WTC11 (cell line): Measurements from ENCODE around the gene LRIT3. TPM values are rescaled to one million over a fixed set of nuclear protein-coding genes. Genes with fewer than 3 reads are reported as not detected.
"Not testable (repeated sequence)": the region's sequence is repeated elsewhere in the genome, so short reads cannot be mapped to it uniquely, and the experiment has no call there.

Experiments used
- ATAC-seq: fragments of 200-7000 bp; cut with Tn5 transposase; 2 replicates; pipeline ENCODE4 v1.10.0; 2021; ENCODE audit warnings: mild to moderate bottlenecking, moderate library complexity
- CTCF ChIA-PET: fragments of 300-600 bp; sonication (Branson Sonifier 250); formaldehyde crosslinking; loops from one replicate; lab custom pipeline; 2021; ENCODE audit warnings: antibody characterized with exemption; lab: Charles Lee
- POLR2A ChIA-PET: fragments of 350-600 bp; sonication (Branson Sonifier 250); formaldehyde crosslinking; loops from one replicate; lab custom pipeline; 2021; ENCODE audit warnings: antibody characterized with exemption; lab: Charles Lee
- DNase-seq: peaks from one replicate; pipeline ENCODE4 v3.0.0; 2021; ENCODE audit warnings: low spot score
- H3K27ac Mint-ChIP-seq: 2 replicates; pipeline ENCODE4 v1.8.0; 2021; ENCODE audit warnings: mixed read lengths
- H3K27me3 Mint-ChIP-seq: 2 replicates; pipeline ENCODE4 v1.8.0; 2021; ENCODE audit warnings: low read depth, mild to moderate bottlenecking, moderate library complexity, mixed read lengths
- H3K36me3 Mint-ChIP-seq: 2 replicates; pipeline ENCODE4 v1.8.0; 2021; ENCODE audit warnings: mixed read lengths
- H3K4me1 Mint-ChIP-seq: 2 replicates; pipeline ENCODE4 v1.8.0; 2022; ENCODE audit warnings: mixed read lengths
- H3K4me3 Mint-ChIP-seq: 2 replicates; pipeline ENCODE4 v1.8.0; 2021; ENCODE audit warnings: mild to moderate bottlenecking, moderate library complexity, mixed read lengths
- H3K9me3 Mint-ChIP-seq: 2 replicates; pipeline ENCODE4 v1.8.0; 2021; ENCODE audit warnings: mixed read lengths
- AFF4 ChIP-seq: sonication (generic); formaldehyde crosslinking; IDR thresholded peaks from 2 replicates; pipeline ENCODE4 v1.8.1; 2023; ENCODE audit warnings: mild to moderate bottlenecking, missing genetic modification reagents, borderline replicate concordance
- ARID4B ChIP-seq: sonication (generic); formaldehyde crosslinking; IDR thresholded peaks from 2 replicates; pipeline ENCODE4 v1.8.0; 2023; ENCODE audit warnings: missing genetic modification reagents, mild to moderate bottlenecking, borderline replicate concordance
- CDX4 ChIP-seq: fragments of 250-450 bp; sonication (Bioruptor Pico); IDR thresholded peaks from 2 replicates; pipeline ENCODE4 v1.9.0; 2021; ENCODE audit warnings: moderate library complexity, mild to moderate bottlenecking, inconsistent platforms, borderline replicate concordance
- CREM ChIP-seq: sonication (generic); formaldehyde crosslinking; IDR thresholded peaks from 2 replicates; pipeline ENCODE4 v1.8.1; 2022; ENCODE audit warnings: mild to moderate bottlenecking, missing genetic modification reagents, moderate library complexity
- E2F1 ChIP-seq: sonication (generic); formaldehyde crosslinking; IDR thresholded peaks from 2 replicates; pipeline ENCODE4 v1.8.0; 2022; ENCODE audit warnings: mild to moderate bottlenecking, missing genetic modification reagents
- FOXJ3 ChIP-seq: sonication (generic); formaldehyde crosslinking; IDR thresholded peaks from 2 replicates; pipeline ENCODE4 v1.9.0; 2021; ENCODE audit warnings: missing genetic modification reagents, mild to moderate bottlenecking, borderline replicate concordance
- FOXP1 ChIP-seq: sonication (generic); formaldehyde crosslinking; IDR thresholded peaks from 2 replicates; pipeline ENCODE4 v1.8.0; 2022; ENCODE audit warnings: missing genetic modification reagents, mild to moderate bottlenecking, moderate library complexity, borderline replicate concordance
- GRHL2 ChIP-seq: fragments of 250-450 bp; sonication (Bioruptor Pico); IDR thresholded peaks from 2 replicates; pipeline ENCODE4 v1.8.0; 2022; ENCODE audit warnings: mild to moderate bottlenecking, moderate library complexity; ENCODE audit not compliant: insufficient replicate concordance, severe bottlenecking
- JUN ChIP-seq: sonication (generic); formaldehyde crosslinking; IDR thresholded peaks from 2 replicates; pipeline ENCODE4 v1.8.0; 2023; ENCODE audit warnings: mild to moderate bottlenecking, missing genetic modification reagents
- KAT7 ChIP-seq: sonication (generic); formaldehyde crosslinking; IDR thresholded peaks from 2 replicates; pipeline ENCODE4 v1.8.1; 2023; ENCODE audit warnings: missing genetic modification reagents, mild to moderate bottlenecking, borderline replicate concordance
- NFATC4 ChIP-seq: fragments of 250-450 bp; sonication (Bioruptor Pico); IDR thresholded peaks from 2 replicates; pipeline ENCODE4 v1.9.0; 2021; ENCODE audit warnings: mild to moderate bottlenecking
- NFE2L1 ChIP-seq: sonication (generic); formaldehyde crosslinking; IDR thresholded peaks from 2 replicates; pipeline ENCODE4 v1.8.1; 2023; ENCODE audit warnings: missing genetic modification reagents
- NFYB ChIP-seq: sonication (generic); formaldehyde crosslinking; conservative IDR thresholded peaks from 2 replicates; pipeline ENCODE4 v1.8.0; 2022; ENCODE audit warnings: low read depth, missing genetic modification reagents
- NR1H2 ChIP-seq: sonication (generic); formaldehyde crosslinking; IDR thresholded peaks from 2 replicates; pipeline ENCODE4 v1.9.0; 2021; ENCODE audit warnings: mild to moderate bottlenecking, moderate library complexity, missing genetic modification reagents
- OVOL2 ChIP-seq: fragments of 250-450 bp; sonication (Bioruptor Pico); IDR thresholded peaks from 2 replicates; pipeline ENCODE4 v1.9.0; 2021; ENCODE audit warnings: mild to moderate bottlenecking, borderline replicate concordance
- PRRX2 ChIP-seq: fragments of 250-450 bp; sonication (Bioruptor Pico); IDR thresholded peaks from 2 replicates; pipeline ENCODE4 v1.8.0; 2021; ENCODE audit warnings: mild to moderate bottlenecking
- TEAD1 ChIP-seq: sonication (generic); formaldehyde crosslinking; IDR thresholded peaks from 2 replicates; pipeline ENCODE4 v1.8.0; 2022; ENCODE audit warnings: mild to moderate bottlenecking, missing genetic modification reagents
- ZNF263 ChIP-seq: sonication (generic); formaldehyde crosslinking; IDR thresholded peaks from 2 replicates; pipeline ENCODE4 v1.8.1; 2022; ENCODE audit warnings: low read depth, mild to moderate bottlenecking, moderate library complexity, missing genetic modification reagents
- ZNF512 ChIP-seq: sonication (generic); formaldehyde crosslinking; IDR thresholded peaks from 2 replicates; pipeline ENCODE4 v1.8.1; 2022; ENCODE audit warnings: missing genetic modification reagents, borderline replicate concordance
- ZSCAN18 ChIP-seq: fragments of 250-450 bp; sonication (Bioruptor Pico); IDR thresholded peaks from 2 replicates; pipeline ENCODE4 v2.1.2; 2022; ENCODE audit warnings: mild to moderate bottlenecking, moderate library complexity
- total RNA-seq: library from RNA; stranded (reverse); gene quantifications from 3 replicates; pipeline ENCODE4 v1.2.3, GENCODE V29; 2021

LRIT3 gene
- total RNA-seq, 1 experiment from 2014 or later = 0.11 TPM

- Mint-ChIP-seq H3K4me3 (no peak overlapping the region), H3K9me3 (peaks cover 13% of the 10 kb centered on the region), H3K27ac (no peak overlapping the region), H3K36me3 (no peaks in the 10 kb centered on the region; the same call in 1 of the 2 replicates), H3K4me1 (no peaks in the 10 kb centered on the region), H3K27me3 (no peaks in the 10 kb centered on the region)
- ATAC-seq (no peak), DNase-seq (no peak)
- CTCF ChIA-PET = no interaction called here
- no peak for TF ChIP-seq ZSCAN18 (CRISPR knock-in tag)
- TF ChIP-seq ZNF512 (CRISPR knock-in tag) = no peak
- TF ChIP-seq FOXJ3 = no peak
- TF ChIP-seq NFATC4 = no peak
- no peak for TF ChIP-seq NR1H2
- no peak for TF ChIP-seq CDX4 (CRISPR knock-in tag)
- TF ChIP-seq GRHL2 (CRISPR knock-in tag) = no peak
- TF ChIP-seq FOXP1 = no peak
- TF ChIP-seq ZNF263 (CRISPR knock-in tag) = no peak
- no peak for TF ChIP-seq TEAD1 (CRISPR knock-in tag)
- TF ChIP-seq OVOL2 = no peak
- TF ChIP-seq NFYB (CRISPR knock-in tag) = no peak
- no peak for TF ChIP-seq NFE2L1 (CRISPR knock-in tag)
- no peak for TF ChIP-seq KAT7 (CRISPR knock-in tag)
- no peak for TF ChIP-seq E2F1 (CRISPR knock-in tag)
- no peak for TF ChIP-seq AFF4 (CRISPR knock-in tag)
- TF ChIP-seq PRRX2 (CRISPR knock-in tag) = no peak
- no peak for TF ChIP-seq CREM (CRISPR knock-in tag)
- TF ChIP-seq ARID4B (CRISPR knock-in tag) = no peak
- TF ChIP-seq JUN (CRISPR knock-in tag) = no peak
- POLR2A ChIA-PET = no interaction called here
Observed at GRCh38 chr4:109875106-109875505, 27.2 kb downstream of the LRIT3 start.

- ATAC-seq, H3K27ac Mint-ChIP-seq, H3K36me3 Mint-ChIP-seq, H3K4me3 Mint-ChIP-seq, H3K4me1 Mint-ChIP-seq, CTCF ChIA-PET, DNase-seq, POLR2A ChIA-PET, H3K27me3 Mint-ChIP-seq: not testable (repeated sequence)
- H3K9me3 Mint-ChIP-seq = peaks cover 13% of the 10 kb centered on the region
Observed at GRCh38 chr4:109875553-109875952, 27.6 kb downstream of the LRIT3 start.
